Transverse colon (tissue), 4 donors: ENCODE measurements around the gene CD300LG.

Experiments used
- EP300 ChIP-seq: sonication (generic); formaldehyde crosslinking; IDR thresholded peaks from one replicate; pipeline ENCODE4 v1.6.1; 2017; ENCODE audit warnings: antibody characterized with exemption, low read depth
- POLR2A ChIP-seq: fragments of 450-650 bp; IDR thresholded peaks from one replicate; pipeline ENCODE4 v1.6.1; 2016; ENCODE audit warnings: antibody characterized with exemption, mild to moderate bottlenecking, moderate library complexity
- POLR2AphosphoS5 ChIP-seq, 3 donors: sonication (generic); formaldehyde crosslinking; IDR thresholded peaks; one replicate each; pipeline ENCODE4 v1.6.1; 2016; ENCODE audit warnings: antibody characterized with exemption in 3 of 3
- TF ChIP-seq, protein P1 (sequence below), 5 experiments: fragments of 200-600 bp in 3 of 5; fragments of 450-650 bp in 2 of 5; sonication (generic) in 3 of 5; IDR thresholded peaks; 1 replicate in 2 of 5; 2 replicates in 3 of 5; pipeline ENCODE4 v1.5.1; 2016 to 2017; ENCODE audit warnings: antibody characterized with exemption in 5 of 5, inconsistent platforms in 3 of 5, mild to moderate bottlenecking in 2 of 5, moderate library complexity in 1 of 5

GRCh38 chr17:43905985-43906852 lies 59.2 kb downstream of the CD300LG start:
- TF ChIP-seq POLR2AphosphoS5 (IDR thresholded peaks at IDR 0.05) (no peak), POLR2A (no peak), EP300 (no peak)
- TF ChIP-seq, protein P1, sequence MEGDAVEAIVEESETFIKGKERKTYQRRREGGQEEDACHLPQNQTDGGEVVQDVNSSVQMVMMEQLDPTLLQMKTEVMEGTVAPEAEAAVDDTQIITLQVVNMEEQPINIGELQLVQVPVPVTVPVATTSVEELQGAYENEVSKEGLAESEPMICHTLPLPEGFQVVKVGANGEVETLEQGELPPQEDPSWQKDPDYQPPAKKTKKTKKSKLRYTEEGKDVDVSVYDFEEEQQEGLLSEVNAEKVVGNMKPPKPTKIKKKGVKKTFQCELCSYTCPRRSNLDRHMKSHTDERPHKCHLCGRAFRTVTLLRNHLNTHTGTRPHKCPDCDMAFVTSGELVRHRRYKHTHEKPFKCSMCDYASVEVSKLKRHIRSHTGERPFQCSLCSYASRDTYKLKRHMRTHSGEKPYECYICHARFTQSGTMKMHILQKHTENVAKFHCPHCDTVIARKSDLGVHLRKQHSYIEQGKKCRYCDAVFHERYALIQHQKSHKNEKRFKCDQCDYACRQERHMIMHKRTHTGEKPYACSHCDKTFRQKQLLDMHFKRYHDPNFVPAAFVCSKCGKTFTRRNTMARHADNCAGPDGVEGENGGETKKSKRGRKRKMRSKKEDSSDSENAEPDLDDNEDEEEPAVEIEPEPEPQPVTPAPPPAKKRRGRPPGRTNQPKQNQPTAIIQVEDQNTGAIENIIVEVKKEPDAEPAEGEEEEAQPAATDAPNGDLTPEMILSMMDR (IDR thresholded peaks at IDR 0.05), result no peak
